ENCODE measurements around the gene RPL34.

Gene RPL34

GRCh38 chr4:108622828-108623227 lies 2.5 kb downstream of the RPL34 start:
- no peaks in the 10 kb centered on the region for H3K9me2 ChIP-seq (replicated peaks; ENCODE audit: control insufficient read depth, low read length)

GRCh38 chr4:108624263-108625056 lies 4.1 kb downstream of the RPL34 start:
- no peaks in the 10 kb centered on the region for H3K9me2 ChIP-seq (replicated peaks; ENCODE audit: control insufficient read depth, low read length)
- peaks cover 89% of the 10 kb centered on the region for H3K36me3 ChIP-seq (ENCODE audit: control insufficient read depth, low read length)
- peaks cover 34% of the 10 kb centered on the region for H3F3A ChIP-seq (ENCODE audit: control insufficient read depth, insufficient read depth)
- H3K27ac ChIP-seq (ENCODE audit: low read depth, low read length) = no peak overlapping the region
- H3K9me3 ChIP-seq (ENCODE audit: control insufficient read depth, insufficient read depth, low read length) = no peaks in the 10 kb centered on the region
- H3K4me3 ChIP-seq (ENCODE audit: low read length) = 0 out of 2 replicates have a peak overlapping the region, but pooled peaks have one; percentile 14
- H4K20me1 ChIP-seq (ENCODE audit: control insufficient read depth, insufficient read depth, low read depth, low read length) = peaks cover 35% of the 10 kb centered on the region
- H3K4me1 ChIP-seq (ENCODE audit: control insufficient read depth, low read length) = peaks cover 32% of the 10 kb centered on the region
- H3K4me2 ChIP-seq (ENCODE audit: low read length) = peak overlapping the region; percentile 79
- TF ChIP-seq EZH2phosphoT487 (IDR thresholded peaks at IDR 0.05; ENCODE audit: borderline replicate concordance, low read length) (no peak), CTCF (IDR thresholded peaks at IDR 0.05; ENCODE audit: low read depth, low read length, poor library complexity, severe bottlenecking) (no peak)
- H3K27me3 ChIP-seq (ENCODE audit: control insufficient read depth, low read length) = no peaks in the 10 kb centered on the region
- H3K79me2 ChIP-seq (ENCODE audit: control insufficient read depth, low read length) = peaks cover 63% of the 10 kb centered on the region

More at GRCh38 chr4:108622828-108623227, 2.5 kb downstream of the RPL34 start:
- peaks cover 19% of the 10 kb centered on the region for H3F3A ChIP-seq (ENCODE audit: control insufficient read depth, insufficient read depth)
- H3K27ac ChIP-seq (ENCODE audit: low read depth, low read length) = no peak overlapping the region
- H4K20me1 ChIP-seq (ENCODE audit: control insufficient read depth, insufficient read depth, low read depth, low read length) = peaks cover 35% of the 10 kb centered on the region
- TF ChIP-seq EZH2phosphoT487 (IDR thresholded peaks at IDR 0.05; ENCODE audit: borderline replicate concordance, low read length) (no peak), CTCF (IDR thresholded peaks at IDR 0.05; ENCODE audit: low read depth, low read length, poor library complexity, severe bottlenecking) (no peak)
- peaks cover 74% of the 10 kb centered on the region for H3K36me3 ChIP-seq (ENCODE audit: control insufficient read depth, low read length)
- H3K79me2 ChIP-seq (ENCODE audit: control insufficient read depth, low read length) = peaks cover 71% of the 10 kb centered on the region
- H3K27me3 ChIP-seq (ENCODE audit: control insufficient read depth, low read length) = no peaks in the 10 kb centered on the region
- peaks cover 39% of the 10 kb centered on the region for H3K4me1 ChIP-seq (ENCODE audit: control insufficient read depth, low read length)
- no peaks in the 10 kb centered on the region for H3K9me3 ChIP-seq (ENCODE audit: control insufficient read depth, insufficient read depth, low read length)
- peak overlapping the region; percentile 79 for H3K4me2 ChIP-seq (ENCODE audit: low read length)
- H3K4me3 ChIP-seq (ENCODE audit: low read length) = peak overlapping the region; percentile 91

- H3K4me1 ChIP-seq (ENCODE audit: control insufficient read depth, low read length) = peaks cover 26% of the 10 kb centered on the region
- no peaks in the 10 kb centered on the region for H3K27me3 ChIP-seq (ENCODE audit: control insufficient read depth, low read length)
- no peak for TF ChIP-seq EZH2phosphoT487 (IDR thresholded peaks at IDR 0.05; ENCODE audit: borderline replicate concordance, low read length)
- TF ChIP-seq CTCF (IDR thresholded peaks at IDR 0.05; ENCODE audit: low read depth, low read length, poor library complexity, severe bottlenecking) = no peak
- H3F3A ChIP-seq (ENCODE audit: control insufficient read depth, insufficient read depth) = peaks cover 44% of the 10 kb centered on the region
- peaks cover 31% of the 10 kb centered on the region for H4K20me1 ChIP-seq (ENCODE audit: control insufficient read depth, insufficient read depth, low read depth, low read length)
- peaks cover 50% of the 10 kb centered on the region for H3K79me2 ChIP-seq (ENCODE audit: control insufficient read depth, low read length)
- H3K36me3 ChIP-seq (ENCODE audit: control insufficient read depth, low read length) = peaks cover 98% of the 10 kb centered on the region
- H3K27ac ChIP-seq (ENCODE audit: low read depth, low read length) = no peak overlapping the region
- H3K9me3 ChIP-seq (ENCODE audit: control insufficient read depth, insufficient read depth, low read length) = no peaks in the 10 kb centered on the region
- H3K4me2 ChIP-seq (ENCODE audit: low read length) = no peak overlapping the region
- H3K4me3 ChIP-seq (ENCODE audit: low read length) = no peak overlapping the region
- H3K9me2 ChIP-seq (replicated peaks; ENCODE audit: control insufficient read depth, low read length) = no peaks in the 10 kb centered on the region
Observed at GRCh38 chr4:108626056-108626455, 5.7 kb downstream of the RPL34 start.
